Parathyroid adenoma (tissue), 2 donors: ENCODE data around the gene TMPRSS13.

Source experiments
- H2AFZ ChIP-seq: fragments of 300-600 bp; sonication (generic); one replicate; pipeline ENCODE4 v1.7.0; 2017; ENCODE audit warnings: antibody characterized with exemption, mild to moderate bottlenecking
- H3K27ac ChIP-seq: fragments of 300-600 bp; sonication (generic); one replicate; pipeline ENCODE4 v1.7.0; 2017
- H3K27me3 ChIP-seq: fragments of 300-600 bp; sonication (generic); one replicate; pipeline ENCODE4 v1.7.0; 2017; ENCODE audit warnings: low read length; ENCODE audit not compliant: control insufficient read depth, insufficient read depth
- H3K36me3 ChIP-seq: fragments of 300-600 bp; sonication (generic); one replicate; pipeline ENCODE4 v1.7.0; 2017; ENCODE audit warnings: low read length; ENCODE audit not compliant: control insufficient read depth, insufficient read depth
- H3K4me1 ChIP-seq: fragments of 300-600 bp; sonication (generic); one replicate; pipeline ENCODE4 v1.7.0; 2017; ENCODE audit warnings: control low read depth
- H3K4me2 ChIP-seq: fragments of 300-600 bp; sonication (generic); one replicate; pipeline ENCODE4 v1.7.0; 2017; ENCODE audit warnings: low read length
- H3K4me3 ChIP-seq: fragments of 300-600 bp; sonication (generic); one replicate; pipeline ENCODE4 v1.7.0; 2017; ENCODE audit warnings: low read depth, low read length
- H3K79me2 ChIP-seq: fragments of 300-600 bp; sonication (generic); one replicate; pipeline ENCODE4 v1.7.0; 2017; ENCODE audit warnings: control low read depth
- H3K9ac ChIP-seq: fragments of 300-600 bp; sonication (generic); one replicate; pipeline ENCODE4 v1.7.0; 2017; ENCODE audit warnings: mild to moderate bottlenecking
- H3K9me3 ChIP-seq: fragments of 300-600 bp; sonication (generic); one replicate; pipeline ENCODE4 v1.7.0; 2017; ENCODE audit warnings: low read length; ENCODE audit not compliant: control insufficient read depth
- CTCF ChIP-seq: fragments of 300-600 bp; sonication (generic); IDR thresholded peaks from one replicate; pipeline ENCODE4 v1.7.0; 2017; ENCODE audit warnings: antibody characterized with exemption, mild to moderate bottlenecking
- donor health status: primary hyperparathyroidism.

TMPRSS13 gene

GRCh38 chr11:117859488-117860112 is 69.6 kb downstream of the TMPRSS13 start:
- Histone ChIP-seq H3K9me3 (no peaks in the 10 kb centered on the region), H3K4me2 (no peak overlapping the region), H3K27me3 (no peaks in the 10 kb centered on the region), H3K79me2 (no peaks in the 10 kb centered on the region), H3K4me1 (no peaks in the 10 kb centered on the region), H3K9ac (no peak overlapping the region), H3K4me3 (no peak overlapping the region), H3K27ac (no peak overlapping the region), H3K36me3 (no peaks in the 10 kb centered on the region), H2AFZ (no peak overlapping the region)
- TF ChIP-seq CTCF, result no peak

- no peak overlapping the region for H3K4me3 ChIP-seq
- H3K79me2 ChIP-seq, result no peaks in the 10 kb centered on the region
- H2AFZ ChIP-seq, result no peak overlapping the region
- H3K4me1 ChIP-seq, result no peaks in the 10 kb centered on the region
- no peak overlapping the region for H3K4me2 ChIP-seq
- no peaks in the 10 kb centered on the region for H3K36me3 ChIP-seq
- TF ChIP-seq CTCF, result no peak
- H3K27ac ChIP-seq, result no peak overlapping the region
- no peaks in the 10 kb centered on the region for H3K27me3 ChIP-seq
- H3K9ac ChIP-seq, result no peak overlapping the region
- no peaks in the 10 kb centered on the region for H3K9me3 ChIP-seq
Measured at GRCh38 chr11:117859061-117859460, 70.1 kb downstream of the TMPRSS13 start.

- H3K27ac ChIP-seq, result no peak overlapping the region
- H3K79me2 ChIP-seq, result no peaks in the 10 kb centered on the region
- H2AFZ ChIP-seq, result no peak overlapping the region
- no peaks in the 10 kb centered on the region for H3K27me3 ChIP-seq
- no peak for TF ChIP-seq CTCF
- no peaks in the 10 kb centered on the region for H3K9me3 ChIP-seq
- H3K4me3 ChIP-seq, result no peak overlapping the region
- no peak overlapping the region for H3K9ac ChIP-seq
- H3K4me2 ChIP-seq, result no peak overlapping the region
- H3K4me1 ChIP-seq, result no peaks in the 10 kb centered on the region
- no peaks in the 10 kb centered on the region for H3K36me3 ChIP-seq
Measured at GRCh38 chr11:117857734-117858414, 71.3 kb downstream of the TMPRSS13 start.

- H3K9me3 ChIP-seq, result no peaks in the 10 kb centered on the region
- H3K27me3 ChIP-seq, result no peaks in the 10 kb centered on the region
- H3K4me3 ChIP-seq, result no peak overlapping the region
- TF ChIP-seq CTCF, result no peak
- no peak overlapping the region for H3K9ac ChIP-seq
- no peaks in the 10 kb centered on the region for H3K4me1 ChIP-seq
- H3K36me3 ChIP-seq, result no peaks in the 10 kb centered on the region
- no peak overlapping the region for H2AFZ ChIP-seq
- no peak overlapping the region for H3K4me2 ChIP-seq
- H3K79me2 ChIP-seq, result no peaks in the 10 kb centered on the region
- H3K27ac ChIP-seq, result no peak overlapping the region
Measured at GRCh38 chr11:117855912-117856651, 73.1 kb downstream of the TMPRSS13 start.
